Activated T-helper 1 cell treated with anti-CD3 and anti-CD28 coated beads, Interleukin-2, amount 50 U/mL, for 16 hours (primary cell): ENCODE measurements around the gene UNC119B.

ENCODE experiments used
- DNase-seq, 2 donors: peaks; one replicate each; pipeline ENCODE4 v3.0.0-alpha.2; 2020; ENCODE audit warnings: low read depth in 1 of 2, low spot score in 1 of 2

UNC119B gene

GRCh38 chr12:120687578-120688289, 22.5 kb upstream of the UNC119B start:
- DNase-seq, result peak in 1 of 2 donors; percentile 8

GRCh38 chr12:120688527-120689071, 21.7 kb upstream of the UNC119B start:
- DNase-seq, result no peak

- DNase-seq, result no peak
Measured at GRCh38 chr12:120689397-120690082, 20.7 kb upstream of the UNC119B start.

- DNase-seq, result no peak
Measured at GRCh38 chr12:120690083-120690450, 20.2 kb upstream of the UNC119B start.

GRCh38 chr12:120690978-120691377, 19.3 kb upstream of the UNC119B start:
- DNase-seq, result no peak

- no peak for DNase-seq
Measured at GRCh38 chr12:120692524-120693033, 17.7 kb upstream of the UNC119B start.

- DNase-seq, result no peak
Measured at GRCh38 chr12:120693848-120694247, 16.4 kb upstream of the UNC119B start.

- DNase-seq, result no peak
Measured at GRCh38 chr12:120696626-120697025, 13.6 kb upstream of the UNC119B start.

GRCh38 chr12:120697344-120697743, 12.9 kb upstream of the UNC119B start:
- DNase-seq, result no peak

- DNase-seq, result no peak
Measured at GRCh38 chr12:120698665-120699064, 11.6 kb upstream of the UNC119B start.

GRCh38 chr12:120699553-120699952, 10.7 kb upstream of the UNC119B start:
- no peak for DNase-seq

- DNase-seq, result no peak
Measured at GRCh38 chr12:120700886-120701285, 9.4 kb upstream of the UNC119B start.

GRCh38 chr12:120702637-120703036, 7.6 kb upstream of the UNC119B start:
- no peak for DNase-seq

- DNase-seq, result no peak
Measured at GRCh38 chr12:120703311-120703942, 6.8 kb upstream of the UNC119B start.

GRCh38 chr12:120705618-120706017, 4.6 kb upstream of the UNC119B start:
- DNase-seq, result no peak

GRCh38 chr12:120706029-120706428, 4.2 kb upstream of the UNC119B start:
- no peak for DNase-seq

GRCh38 chr12:120708651-120709050, 1.6 kb upstream of the UNC119B start:
- no peak for DNase-seq

- no peak for DNase-seq
Measured at GRCh38 chr12:120710805-120711296, 593 bp downstream of the UNC119B start.

- DNase-seq, result no peak
Measured at GRCh38 chr12:120711411-120711810, 1.2 kb downstream of the UNC119B start.

GRCh38 chr12:120712610-120713009, 2.4 kb downstream of the UNC119B start:
- no peak for DNase-seq

- DNase-seq, result peak; percentile 35 to 44
Measured at GRCh38 chr12:120713861-120714482, 3.7 kb downstream of the UNC119B start.
